Smooth muscle cell (in vitro differentiated cells): Measurements from ENCODE around the gene DPP10. TPM values are rescaled to one million over a fixed set of nuclear protein-coding genes. Genes with fewer than 3 reads are reported as not detected.
"Not testable (repeated sequence)": the region's sequence is repeated elsewhere in the genome, so short reads cannot be mapped to it uniquely, and the experiment has no call there.

Experiments used
- DNase-seq: peaks from one replicate; lab custom pipeline; 2025; ENCODE audit not compliant: unreplicated experiment; lab: John Stamatoyannopoulos, UW
- H2AFZ ChIP-seq: fragments of 200-600 bp; sonication (generic); 2 replicates; pipeline ENCODE4 v1.6.0; 2016; ENCODE audit warnings: antibody characterized with exemption, low read depth, mild to moderate bottlenecking
- H3F3A ChIP-seq: fragments of 200-600 bp; sonication (generic); 2 replicates; pipeline ENCODE4 v1.6.0; 2017; ENCODE audit warnings: antibody characterized with exemption, low read depth
- H3K27ac ChIP-seq: fragments of 200-600 bp; sonication (generic); 2 replicates; pipeline ENCODE4 v1.5.1; 2016; ENCODE audit warnings: low read depth, mild to moderate bottlenecking
- H3K27me3 ChIP-seq: fragments of 200-600 bp; sonication (generic); 2 replicates; pipeline ENCODE4 v1.6.1; 2016; ENCODE audit warnings: low read depth, mild to moderate bottlenecking
- H3K36me3 ChIP-seq: fragments of 200-600 bp; sonication (generic); 2 replicates; pipeline ENCODE4 v1.5.1; 2016; ENCODE audit warnings: low read depth
- H3K4me1 ChIP-seq: fragments of 200-600 bp; sonication (generic); 2 replicates; pipeline ENCODE4 v1.5.1; 2016; ENCODE audit warnings: low read depth
- H3K4me2 ChIP-seq: fragments of 200-600 bp; sonication (generic); 2 replicates; pipeline ENCODE4 v1.6.0; 2016; ENCODE audit warnings: mild to moderate bottlenecking
- H3K4me3 ChIP-seq: fragments of 200-600 bp; sonication (generic); 2 replicates; pipeline ENCODE4 v1.5.1; 2016; ENCODE audit warnings: mild to moderate bottlenecking
- H3K79me2 ChIP-seq: fragments of 200-600 bp; sonication (generic); 2 replicates; pipeline ENCODE4 v1.6.0; 2016; ENCODE audit warnings: low read depth, mild to moderate bottlenecking
- H3K9ac ChIP-seq: fragments of 200-600 bp; sonication (generic); 2 replicates; pipeline ENCODE4 v1.6.0; 2016; ENCODE audit warnings: low read depth
- H3K9me3 ChIP-seq: fragments of 200-600 bp; sonication (generic); replicated peaks from 2 replicates; pipeline ENCODE4 v1.5.1; 2016; ENCODE audit warnings: low read depth
- H4K20me1 ChIP-seq: fragments of 200-600 bp; sonication (generic); 2 replicates; pipeline ENCODE4 v1.6.0; 2016; ENCODE audit warnings: low read depth
- WGBS: methylation state at CpG from one replicate; pipeline ENCODE4 v1.1.7; 2016; ENCODE audit warnings: low lambda C conversion rate; 5-methylcytosine and 5-hydroxymethylcytosine counted together
- polyA plus RNA-seq: library from polyadenylated mRNA; unstranded; fragments of >200 nt; fragmentation: Nextera tagmentation; extraction: Ambion mirVana; gene quantifications from 2 replicates; pipeline ENCODE4 v1.2.1, GENCODE V29; 2016
- total RNA-seq: library from RNA; depleted of rRNA; stranded (reverse); fragments of >200 nt; gene quantifications from 2 replicates; pipeline ENCODE4 v1.2.3, GENCODE V29; 2014
- TF ChIP-seq, protein P1 (sequence below): fragments of 200-600 bp; sonication (generic); IDR thresholded peaks from 2 replicates; pipeline ENCODE4 v1.5.1; 2017; ENCODE audit warnings: borderline replicate concordance, mild to moderate bottlenecking, antibody characterized with exemption; ENCODE audit not compliant: insufficient read depth, poor library complexity, severe bottlenecking

The DPP10 gene
- total and polyA plus RNA-seq, 2 experiments from 2014 or later, result 3.6 TPM; not detected in 1

DNA sequence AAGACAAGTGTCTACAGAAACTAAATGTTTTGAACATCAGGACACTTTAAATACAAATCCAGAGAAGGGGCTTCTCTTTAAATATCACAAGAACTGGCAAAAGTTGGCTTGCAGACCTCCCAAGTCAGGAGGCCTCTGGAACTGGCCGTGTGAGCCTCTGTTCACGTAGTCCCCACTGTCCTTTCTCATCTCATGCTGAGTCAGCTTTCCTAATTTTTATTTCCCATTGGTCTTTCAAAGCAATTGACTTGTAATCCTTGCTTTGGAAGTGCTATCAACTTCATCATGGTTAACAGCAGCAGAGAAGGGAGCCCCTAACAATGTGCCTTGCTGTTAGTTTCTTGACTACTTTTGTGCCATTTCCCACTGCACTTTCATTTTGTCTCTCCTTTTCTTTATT, 303.3 kb downstream of the DPP10 start:
- WGBS, result 81% methylated on average over 2 of the region's 2 CpGs
- no peaks in the 10 kb centered on the region for H4K20me1 ChIP-seq
- H3K79me2 ChIP-seq, result no peaks in the 10 kb centered on the region
- DNase-seq, result no peak
- H3K9ac ChIP-seq, result no peak overlapping the region
- H3K4me1 ChIP-seq, result peaks cover 6% of the 10 kb centered on the region
- H2AFZ ChIP-seq, result no peak overlapping the region
- TF ChIP-seq, protein P1, sequence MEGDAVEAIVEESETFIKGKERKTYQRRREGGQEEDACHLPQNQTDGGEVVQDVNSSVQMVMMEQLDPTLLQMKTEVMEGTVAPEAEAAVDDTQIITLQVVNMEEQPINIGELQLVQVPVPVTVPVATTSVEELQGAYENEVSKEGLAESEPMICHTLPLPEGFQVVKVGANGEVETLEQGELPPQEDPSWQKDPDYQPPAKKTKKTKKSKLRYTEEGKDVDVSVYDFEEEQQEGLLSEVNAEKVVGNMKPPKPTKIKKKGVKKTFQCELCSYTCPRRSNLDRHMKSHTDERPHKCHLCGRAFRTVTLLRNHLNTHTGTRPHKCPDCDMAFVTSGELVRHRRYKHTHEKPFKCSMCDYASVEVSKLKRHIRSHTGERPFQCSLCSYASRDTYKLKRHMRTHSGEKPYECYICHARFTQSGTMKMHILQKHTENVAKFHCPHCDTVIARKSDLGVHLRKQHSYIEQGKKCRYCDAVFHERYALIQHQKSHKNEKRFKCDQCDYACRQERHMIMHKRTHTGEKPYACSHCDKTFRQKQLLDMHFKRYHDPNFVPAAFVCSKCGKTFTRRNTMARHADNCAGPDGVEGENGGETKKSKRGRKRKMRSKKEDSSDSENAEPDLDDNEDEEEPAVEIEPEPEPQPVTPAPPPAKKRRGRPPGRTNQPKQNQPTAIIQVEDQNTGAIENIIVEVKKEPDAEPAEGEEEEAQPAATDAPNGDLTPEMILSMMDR, result no peak
- H3K36me3 ChIP-seq, result no peaks in the 10 kb centered on the region
- no peaks in the 10 kb centered on the region for H3K9me3 ChIP-seq
- H3K4me3 ChIP-seq, result no peak overlapping the region
- H3K4me2 ChIP-seq, result no peak overlapping the region
- H3F3A ChIP-seq, result no peaks in the 10 kb centered on the region
- H3K27ac ChIP-seq, result no peak overlapping the region
- H3K27me3 ChIP-seq, result no peaks in the 10 kb centered on the region

DNA sequence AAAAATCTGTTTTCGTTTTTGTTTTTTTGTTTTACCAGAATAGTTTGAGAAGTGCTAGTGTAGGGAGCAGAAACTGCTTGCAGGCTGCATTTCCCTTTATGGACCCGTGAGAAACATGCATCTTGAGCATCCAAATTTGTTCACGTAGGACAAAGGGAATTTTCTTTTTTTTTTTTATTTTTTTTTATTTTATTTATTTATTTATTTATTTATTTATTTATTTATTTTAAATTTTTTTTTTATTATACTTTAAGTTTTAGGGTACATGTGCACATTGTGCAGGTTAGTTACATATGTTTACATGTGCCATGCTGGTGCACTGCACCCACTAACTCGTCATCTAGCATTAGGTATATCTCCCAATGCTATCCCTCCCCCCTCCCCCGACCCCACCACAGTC, 305.7 kb downstream of the DPP10 start:
- H3K9me3 ChIP-seq, H4K20me1 ChIP-seq, H3K79me2 ChIP-seq, H3K9ac ChIP-seq, H3K36me3 ChIP-seq, H3F3A ChIP-seq, H3K4me2 ChIP-seq, H3K4me3 ChIP-seq, H3K27me3 ChIP-seq, H3K27ac ChIP-seq, DNase-seq, H2AFZ ChIP-seq, H3K4me1 ChIP-seq: not testable (repeated sequence)
- 93% methylated on average over 4 of the region's 5 CpGs for WGBS

DNA sequence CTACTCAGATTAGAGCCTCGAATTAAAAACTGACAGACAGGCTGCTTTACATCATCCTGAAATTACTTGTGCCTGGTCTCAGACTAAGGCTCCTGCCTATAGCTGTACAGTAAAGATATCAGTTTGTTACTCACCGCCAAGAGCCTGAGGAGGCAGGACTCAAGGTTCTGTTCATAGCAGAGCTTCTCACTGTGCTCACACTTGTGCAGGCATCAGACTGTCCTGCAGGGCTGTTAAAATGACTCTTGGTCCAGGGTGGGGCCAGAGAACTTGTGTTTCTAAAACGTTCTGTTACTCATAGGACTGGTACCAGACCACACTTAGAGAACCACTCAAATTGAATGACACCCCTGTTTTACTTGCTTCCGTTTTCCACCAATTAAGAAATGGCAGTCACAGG, 310.0 kb downstream of the DPP10 start:
- H3K4me3 ChIP-seq, result no peak overlapping the region
- no peaks in the 10 kb centered on the region for H3K36me3 ChIP-seq
- H2AFZ ChIP-seq, result no peak overlapping the region
- TF ChIP-seq, protein P1, result no peak
- H4K20me1 ChIP-seq, result no peaks in the 10 kb centered on the region
- no peaks in the 10 kb centered on the region for H3K9me3 ChIP-seq
- H3K27me3 ChIP-seq, result no peaks in the 10 kb centered on the region
- H3K79me2 ChIP-seq, result no peaks in the 10 kb centered on the region
- no peak overlapping the region for H3K27ac ChIP-seq
- H3K4me2 ChIP-seq, result no peak overlapping the region
- WGBS, result 78% methylated on average over 4 of the region's 4 CpGs
- H3K9ac ChIP-seq, result no peak overlapping the region
- DNase-seq, result no peak
- no peaks in the 10 kb centered on the region for H3F3A ChIP-seq
- no peaks in the 10 kb centered on the region for H3K4me1 ChIP-seq

DNA sequence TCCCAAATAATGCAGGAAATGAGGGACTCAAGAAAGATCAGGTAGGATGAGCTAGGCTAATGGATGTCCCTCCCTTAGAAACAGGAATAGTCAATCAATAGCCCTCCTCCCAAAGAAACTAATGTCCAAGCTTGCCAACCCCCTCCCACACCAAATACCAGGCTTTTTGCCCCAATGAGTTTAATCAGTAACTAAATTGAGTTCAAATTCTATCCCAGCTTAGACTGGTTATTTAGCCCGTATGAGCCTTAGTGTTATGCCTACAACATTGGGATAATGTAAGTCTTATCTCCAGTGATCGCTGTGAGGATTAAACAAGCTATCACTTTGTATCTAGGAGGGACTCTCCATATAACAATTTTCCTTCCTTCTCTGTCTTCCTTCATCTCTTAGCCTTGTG, 310.7 kb downstream of the DPP10 start:
- Histone ChIP-seq H2AFZ (no peak overlapping the region), H3K4me2 (no peak overlapping the region), H4K20me1 (no peaks in the 10 kb centered on the region), H3K79me2 (no peaks in the 10 kb centered on the region), H3K36me3 (no peaks in the 10 kb centered on the region), H3F3A (no peaks in the 10 kb centered on the region), H3K4me3 (no peak overlapping the region), H3K9ac (no peak overlapping the region), H3K9me3 (no peaks in the 10 kb centered on the region), H3K27me3 (no peaks in the 10 kb centered on the region), H3K27ac (no peak overlapping the region), H3K4me1 (no peaks in the 10 kb centered on the region)
- TF ChIP-seq, protein P1, result no peak
- no peak for DNase-seq
- 96% methylated on average over 2 of the region's 2 CpGs for WGBS
